WTC11 (cell line): ENCODE results near the gene TMEM50B. TPM values are rescaled to one million over a fixed set of nuclear protein-coding genes. Genes with fewer than 3 reads are reported as not detected.

Experiments
- ATAC-seq: fragments of 200-7000 bp; cut with Tn5 transposase; 2 replicates; pipeline ENCODE4 v1.10.0; 2021; ENCODE audit warnings: mild to moderate bottlenecking, moderate library complexity
- CTCF ChIA-PET: fragments of 300-600 bp; sonication (Branson Sonifier 250); formaldehyde crosslinking; loops from one replicate; lab custom pipeline; 2021; ENCODE audit warnings: antibody characterized with exemption; lab: Charles Lee
- POLR2A ChIA-PET: fragments of 350-600 bp; sonication (Branson Sonifier 250); formaldehyde crosslinking; loops from one replicate; lab custom pipeline; 2021; ENCODE audit warnings: antibody characterized with exemption; lab: Charles Lee
- DNase-seq: peaks from one replicate; pipeline ENCODE4 v3.0.0; 2021; ENCODE audit warnings: low spot score
- H3K27ac Mint-ChIP-seq: 2 replicates; pipeline ENCODE4 v1.8.0; 2021; ENCODE audit warnings: mixed read lengths
- H3K27me3 Mint-ChIP-seq: 2 replicates; pipeline ENCODE4 v1.8.0; 2021; ENCODE audit warnings: low read depth, mild to moderate bottlenecking, moderate library complexity, mixed read lengths
- H3K36me3 Mint-ChIP-seq: 2 replicates; pipeline ENCODE4 v1.8.0; 2021; ENCODE audit warnings: mixed read lengths
- H3K4me1 Mint-ChIP-seq: 2 replicates; pipeline ENCODE4 v1.8.0; 2022; ENCODE audit warnings: mixed read lengths
- H3K4me3 Mint-ChIP-seq: 2 replicates; pipeline ENCODE4 v1.8.0; 2021; ENCODE audit warnings: mild to moderate bottlenecking, moderate library complexity, mixed read lengths
- H3K9me3 Mint-ChIP-seq: 2 replicates; pipeline ENCODE4 v1.8.0; 2021; ENCODE audit warnings: mixed read lengths
- CBFB ChIP-seq: sonication (generic); formaldehyde crosslinking; IDR thresholded peaks from 2 replicates; pipeline ENCODE4 v1.8.1; 2022; ENCODE audit warnings: mild to moderate bottlenecking, low read depth, missing genetic modification reagents
- CDX4 ChIP-seq: fragments of 250-450 bp; sonication (Bioruptor Pico); IDR thresholded peaks from 2 replicates; pipeline ENCODE4 v1.9.0; 2021; ENCODE audit warnings: moderate library complexity, mild to moderate bottlenecking, inconsistent platforms, borderline replicate concordance
- E2F1 ChIP-seq: sonication (generic); formaldehyde crosslinking; IDR thresholded peaks from 2 replicates; pipeline ENCODE4 v1.8.0; 2022; ENCODE audit warnings: mild to moderate bottlenecking, missing genetic modification reagents
- GRHL2 ChIP-seq: fragments of 250-450 bp; sonication (Bioruptor Pico); IDR thresholded peaks from 2 replicates; pipeline ENCODE4 v1.8.0; 2022; ENCODE audit warnings: mild to moderate bottlenecking, moderate library complexity; ENCODE audit not compliant: insufficient replicate concordance, severe bottlenecking
- HMGA2 ChIP-seq: fragments of 250-450 bp; sonication (Bioruptor Pico); IDR thresholded peaks from 2 replicates; pipeline ENCODE4 v1.4.0; 2021; ENCODE audit warnings: mild to moderate bottlenecking, moderate library complexity
- MAX ChIP-seq: sonication (generic); formaldehyde crosslinking; IDR thresholded peaks from 2 replicates; pipeline ENCODE4 v1.8.0; 2022; ENCODE audit warnings: mild to moderate bottlenecking, missing genetic modification reagents
- MYBL2 ChIP-seq: sonication (generic); formaldehyde crosslinking; IDR thresholded peaks from 2 replicates; pipeline ENCODE4 v1.8.1; 2023; ENCODE audit warnings: mild to moderate bottlenecking, moderate library complexity, missing genetic modification reagents
- NR3C1 ChIP-seq: sonication (generic); formaldehyde crosslinking; conservative IDR thresholded peaks from 2 replicates; pipeline ENCODE4 v1.8.1; 2023; ENCODE audit warnings: low read depth, mild to moderate bottlenecking, missing genetic modification reagents
- PREB ChIP-seq: sonication (generic); formaldehyde crosslinking; IDR thresholded peaks from 2 replicates; pipeline ENCODE4 v1.8.1; 2022; ENCODE audit warnings: mild to moderate bottlenecking, missing genetic modification reagents, moderate library complexity, borderline replicate concordance
- TEAD1 ChIP-seq: sonication (generic); formaldehyde crosslinking; IDR thresholded peaks from 2 replicates; pipeline ENCODE4 v1.8.0; 2022; ENCODE audit warnings: mild to moderate bottlenecking, missing genetic modification reagents
- ZNF121 ChIP-seq: sonication (generic); formaldehyde crosslinking; IDR thresholded peaks from 2 replicates; pipeline ENCODE4 v1.8.0; 2023; ENCODE audit warnings: missing genetic modification reagents
- ZNF416 ChIP-seq: fragments of 250-450 bp; sonication (Bioruptor Pico); IDR thresholded peaks from 2 replicates; pipeline ENCODE4 v1.9.0; 2021; ENCODE audit warnings: mild to moderate bottlenecking, inconsistent platforms
- ZNF532 ChIP-seq: fragments of 250-450 bp; sonication (Bioruptor Pico); IDR thresholded peaks from 2 replicates; pipeline ENCODE4 v1.9.0; 2021; ENCODE audit warnings: mild to moderate bottlenecking, borderline replicate concordance
- total RNA-seq: library from RNA; stranded (reverse); gene quantifications from 3 replicates; pipeline ENCODE4 v1.2.3, GENCODE V29; 2021
- TF ChIP-seq, protein P1 (sequence below): sonication (generic); formaldehyde crosslinking; IDR thresholded peaks from 2 replicates; pipeline ENCODE4 v1.8.1; 2023; ENCODE audit warnings: mild to moderate bottlenecking, missing genetic modification reagents, borderline replicate concordance
- TF ChIP-seq, protein P2 (sequence below): sonication (generic); formaldehyde crosslinking; IDR thresholded peaks from 2 replicates; pipeline ENCODE4 v1.8.0; 2023; ENCODE audit warnings: missing genetic modification reagents
- TF ChIP-seq, protein P3 (sequence below): sonication (generic); formaldehyde crosslinking; conservative IDR thresholded peaks from 2 replicates; pipeline ENCODE4 v1.8.1; 2022; ENCODE audit warnings: mild to moderate bottlenecking, missing genetic modification reagents
- TF ChIP-seq, protein P4 (sequence below): fragments of 250-450 bp; sonication (Bioruptor Pico); conservative IDR thresholded peaks from 2 replicates; pipeline ENCODE4 v1.9.0; 2021; ENCODE audit warnings: mild to moderate bottlenecking

TMEM50B gene
- total RNA-seq, 1 experiment from 2014 or later = 25.4 TPM

DNA sequence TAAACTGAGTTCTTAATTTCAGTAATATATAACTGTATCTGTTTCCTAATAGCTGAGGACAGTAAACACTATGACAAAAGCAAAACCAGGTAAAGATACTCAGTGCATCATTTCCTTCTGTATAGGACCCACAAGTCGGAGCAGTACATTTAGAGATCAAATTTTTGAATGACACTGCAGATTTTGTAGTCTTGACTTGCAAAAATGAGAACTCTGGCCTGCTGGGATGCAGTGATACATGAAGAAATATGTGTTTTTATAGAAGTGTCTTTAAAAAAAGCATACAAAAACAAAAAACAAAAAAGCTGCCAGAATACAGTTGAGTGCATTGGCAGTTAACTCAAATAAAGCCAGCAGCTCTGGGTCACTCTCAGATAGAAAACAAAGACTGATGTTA is 43.2 kb upstream of the TMEM50B start:
- no peak overlapping the region for H3K27ac Mint-ChIP-seq
- DNase-seq (no peak), ATAC-seq (no peak)
- CTCF ChIA-PET = interaction anchor here (0.8 kb wide), 1 partner anchor 83 kb away, joined by 3 read pairs; no protein-coding TSS in a partner anchor
- H3K36me3 Mint-ChIP-seq = peaks cover 55% of the 10 kb centered on the region
- no peaks in the 10 kb centered on the region for H3K9me3 Mint-ChIP-seq
- no peaks in the 10 kb centered on the region for H3K4me1 Mint-ChIP-seq
- H3K4me3 Mint-ChIP-seq = no peak overlapping the region
- POLR2A ChIA-PET = no interaction called here
- TF ChIP-seq, protein P1, sequence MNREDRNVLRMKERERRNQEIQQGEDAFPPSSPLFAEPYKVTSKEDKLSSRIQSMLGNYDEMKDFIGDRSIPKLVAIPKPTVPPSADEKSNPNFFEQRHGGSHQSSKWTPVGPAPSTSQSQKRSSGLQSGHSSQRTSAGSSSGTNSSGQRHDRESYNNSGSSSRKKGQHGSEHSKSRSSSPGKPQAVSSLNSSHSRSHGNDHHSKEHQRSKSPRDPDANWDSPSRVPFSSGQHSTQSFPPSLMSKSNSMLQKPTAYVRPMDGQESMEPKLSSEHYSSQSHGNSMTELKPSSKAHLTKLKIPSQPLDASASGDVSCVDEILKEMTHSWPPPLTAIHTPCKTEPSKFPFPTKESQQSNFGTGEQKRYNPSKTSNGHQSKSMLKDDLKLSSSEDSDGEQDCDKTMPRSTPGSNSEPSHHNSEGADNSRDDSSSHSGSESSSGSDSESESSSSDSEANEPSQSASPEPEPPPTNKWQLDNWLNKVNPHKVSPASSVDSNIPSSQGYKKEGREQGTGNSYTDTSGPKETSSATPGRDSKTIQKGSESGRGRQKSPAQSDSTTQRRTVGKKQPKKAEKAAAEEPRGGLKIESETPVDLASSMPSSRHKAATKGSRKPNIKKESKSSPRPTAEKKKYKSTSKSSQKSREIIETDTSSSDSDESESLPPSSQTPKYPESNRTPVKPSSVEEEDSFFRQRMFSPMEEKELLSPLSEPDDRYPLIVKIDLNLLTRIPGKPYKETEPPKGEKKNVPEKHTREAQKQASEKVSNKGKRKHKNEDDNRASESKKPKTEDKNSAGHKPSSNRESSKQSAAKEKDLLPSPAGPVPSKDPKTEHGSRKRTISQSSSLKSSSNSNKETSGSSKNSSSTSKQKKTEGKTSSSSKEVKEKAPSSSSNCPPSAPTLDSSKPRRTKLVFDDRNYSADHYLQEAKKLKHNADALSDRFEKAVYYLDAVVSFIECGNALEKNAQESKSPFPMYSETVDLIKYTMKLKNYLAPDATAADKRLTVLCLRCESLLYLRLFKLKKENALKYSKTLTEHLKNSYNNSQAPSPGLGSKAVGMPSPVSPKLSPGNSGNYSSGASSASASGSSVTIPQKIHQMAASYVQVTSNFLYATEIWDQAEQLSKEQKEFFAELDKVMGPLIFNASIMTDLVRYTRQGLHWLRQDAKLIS (CRISPR knock-in tag) = no peak
- no peak for TF ChIP-seq TEAD1 (CRISPR knock-in tag)
- no peak for TF ChIP-seq ZNF121 (CRISPR knock-in tag)
- no peak for TF ChIP-seq ZNF416
- TF ChIP-seq GRHL2 (CRISPR knock-in tag) = no peak
- TF ChIP-seq CBFB (CRISPR knock-in tag) = no peak
- no peak for TF ChIP-seq ZNF532
- TF ChIP-seq HMGA2 = no peak
- TF ChIP-seq, protein P2, sequence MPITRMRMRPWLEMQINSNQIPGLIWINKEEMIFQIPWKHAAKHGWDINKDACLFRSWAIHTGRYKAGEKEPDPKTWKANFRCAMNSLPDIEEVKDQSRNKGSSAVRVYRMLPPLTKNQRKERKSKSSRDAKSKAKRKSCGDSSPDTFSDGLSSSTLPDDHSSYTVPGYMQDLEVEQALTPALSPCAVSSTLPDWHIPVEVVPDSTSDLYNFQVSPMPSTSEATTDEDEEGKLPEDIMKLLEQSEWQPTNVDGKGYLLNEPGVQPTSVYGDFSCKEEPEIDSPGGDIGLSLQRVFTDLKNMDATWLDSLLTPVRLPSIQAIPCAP (CRISPR knock-in tag) = no peak
- TF ChIP-seq E2F1 = no peak
- TF ChIP-seq CDX4 (CRISPR knock-in tag) = no peak
- TF ChIP-seq, protein P3, sequence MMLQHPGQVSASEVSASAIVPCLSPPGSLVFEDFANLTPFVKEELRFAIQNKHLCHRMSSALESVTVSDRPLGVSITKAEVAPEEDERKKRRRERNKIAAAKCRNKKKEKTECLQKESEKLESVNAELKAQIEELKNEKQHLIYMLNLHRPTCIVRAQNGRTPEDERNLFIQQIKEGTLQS (CRISPR knock-in tag) = no peak
- no peak for TF ChIP-seq NR3C1 (CRISPR knock-in tag)
- no peak for TF ChIP-seq MYBL2 (CRISPR knock-in tag)
- TF ChIP-seq, protein P4, sequence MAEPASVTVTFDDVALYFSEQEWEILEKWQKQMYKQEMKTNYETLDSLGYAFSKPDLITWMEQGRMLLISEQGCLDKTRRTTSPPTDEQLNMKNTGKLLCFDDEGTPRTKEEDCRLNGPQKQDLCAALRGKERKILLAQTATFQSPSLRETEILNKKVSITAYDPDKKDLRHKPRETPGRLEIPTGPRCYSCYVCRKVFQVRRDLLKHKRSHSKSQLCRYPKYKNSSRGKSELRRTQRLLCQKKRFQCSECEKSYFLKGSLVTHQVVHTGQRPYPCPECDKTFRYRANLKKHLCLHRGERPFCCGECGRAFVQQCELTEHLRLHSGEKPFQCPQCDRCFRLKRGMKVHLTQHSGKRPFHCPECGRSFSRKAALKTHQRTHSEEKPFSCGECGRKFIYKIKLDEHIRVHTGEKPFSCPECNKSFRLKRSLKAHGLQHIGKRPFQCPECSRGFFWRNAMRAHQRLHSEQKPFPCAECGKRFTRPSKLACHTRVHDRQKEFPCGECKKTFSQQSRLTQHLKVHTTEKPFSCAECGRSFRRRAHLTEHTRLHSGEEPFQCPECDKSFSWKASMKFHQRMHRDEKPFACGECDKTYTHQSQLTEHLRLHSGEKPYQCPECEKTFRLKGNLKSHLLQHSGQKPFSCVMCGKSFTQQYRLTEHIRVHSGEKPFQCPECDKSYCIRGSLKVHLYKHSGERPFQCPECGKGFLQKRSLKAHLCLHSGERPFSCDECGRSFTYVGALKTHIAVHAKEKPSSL (CRISPR knock-in tag) = no peak
- TF ChIP-seq PREB = no peak
- no peak for TF ChIP-seq MAX
- no peaks in the 10 kb centered on the region for H3K27me3 Mint-ChIP-seq
